Activated naive CD4-positive, alpha-beta T cell treated with anti-CD3 and anti-CD28 coated beads, Interleukin-2, amount 10 ng/mL, durations not matched to agents 7 days and 5 days (primary cell): ENCODE results near the gene SCCPDH.
A peak's percentile ranks its signal among the peaks of the same experiment; 100 is the strongest.

Experiments
- CTCF ChIA-PET: fragments of 350-600 bp; sonication (Branson Sonifier 250); formaldehyde crosslinking; loops from one replicate; lab custom pipeline; 2021; ENCODE audit warnings: antibody characterized with exemption; lab: Charles Lee
- DNase-seq: peaks from one replicate; pipeline ENCODE4 v3.0.0-alpha.2; 2020
- H3K27ac Mint-ChIP-seq: one replicate; pipeline ENCODE4 v1.8.0; 2021; ENCODE audit warnings: mild to moderate bottlenecking, moderate library complexity, mixed read lengths
- H3K27me3 Mint-ChIP-seq: one replicate; pipeline ENCODE4 v1.8.0; 2021; ENCODE audit warnings: mild to moderate bottlenecking, mixed read lengths
- H3K36me3 Mint-ChIP-seq: one replicate; pipeline ENCODE4 v1.8.0; 2021; ENCODE audit warnings: mixed read lengths
- H3K4me1 Mint-ChIP-seq: one replicate; pipeline ENCODE4 v1.8.0; 2021; ENCODE audit warnings: mixed read lengths
- H3K4me3 Mint-ChIP-seq: one replicate; pipeline ENCODE4 v1.8.0; 2021; ENCODE audit warnings: mild to moderate bottlenecking, moderate library complexity, mixed read lengths
- H3K9me3 Mint-ChIP-seq: one replicate; pipeline ENCODE4 v1.8.0; 2021; ENCODE audit warnings: mixed read lengths

The SCCPDH gene

GRCh38 chr1:246724016-246724730 is at the start of gene SCCPDH:
SCCPDH (plus strand) TSS chr1:246724409; CDS start chr1:246724423, 14 bp downstream.
- H3K4me3 Mint-ChIP-seq: peak within 1 kb of the TSS; percentile 84
- CTCF ChIA-PET: interaction anchor here (0.9 to 2.2 kb wide), 4 partner anchors 11 to 226 kb away, joined by 3 to 7 read pairs (median 4); no protein-coding TSS in a partner anchor
- peaks cover 17% of the 10 kb centered on the region for H3K4me1 Mint-ChIP-seq
- H3K36me3 Mint-ChIP-seq: peaks cover 22% of the 10 kb centered on the region
- H3K27ac Mint-ChIP-seq: peak within 1 kb of the TSS; percentile 75
- peaks cover 15% of the 10 kb centered on the region for H3K27me3 Mint-ChIP-seq
- DNase-seq: peak; percentile 70
- peaks cover 11% of the 10 kb centered on the region for H3K9me3 Mint-ChIP-seq

GRCh38 chr1:246677842-246678241 is 46.4 kb upstream of the SCCPDH start:
- no peak overlapping the region for H3K4me3 Mint-ChIP-seq
- no peak overlapping the region for H3K27ac Mint-ChIP-seq
- no peaks in the 10 kb centered on the region for H3K27me3 Mint-ChIP-seq
- H3K4me1 Mint-ChIP-seq: no peaks in the 10 kb centered on the region
- CTCF ChIA-PET: no interaction called here
- peaks cover 5% of the 10 kb centered on the region for H3K36me3 Mint-ChIP-seq
- no peak for DNase-seq
- no peaks in the 10 kb centered on the region for H3K9me3 Mint-ChIP-seq

GRCh38 chr1:246678816-246679793 is 45.1 kb upstream of the SCCPDH start:
- no peak overlapping the region for H3K4me3 Mint-ChIP-seq
- no peak overlapping the region for H3K27ac Mint-ChIP-seq
- H3K36me3 Mint-ChIP-seq: no peaks in the 10 kb centered on the region
- no peaks in the 10 kb centered on the region for H3K27me3 Mint-ChIP-seq
- no peaks in the 10 kb centered on the region for H3K9me3 Mint-ChIP-seq
- H3K4me1 Mint-ChIP-seq: no peaks in the 10 kb centered on the region
- CTCF ChIA-PET: no interaction called here
- DNase-seq: no peak

- Mint-ChIP-seq H3K27me3 (no peaks in the 10 kb centered on the region), H3K4me1 (no peaks in the 10 kb centered on the region)
Measured at GRCh38 chr1:246679794-246680177, 44.4 kb upstream of the SCCPDH start.

GRCh38 chr1:246680190-246680589 is 44.0 kb upstream of the SCCPDH start:
- CTCF ChIA-PET: no interaction called here
- H3K27me3 Mint-ChIP-seq: no peaks in the 10 kb centered on the region
- no peak overlapping the region for H3K4me3 Mint-ChIP-seq
- H3K36me3 Mint-ChIP-seq: no peaks in the 10 kb centered on the region
- no peaks in the 10 kb centered on the region for H3K9me3 Mint-ChIP-seq
- H3K27ac Mint-ChIP-seq: no peak overlapping the region
- no peak for DNase-seq
- H3K4me1 Mint-ChIP-seq: no peaks in the 10 kb centered on the region

More at GRCh38 chr1:246679794-246680177, 44.4 kb upstream of the SCCPDH start:
- no peak for DNase-seq
- H3K4me3 Mint-ChIP-seq: no peak overlapping the region
- no peaks in the 10 kb centered on the region for H3K9me3 Mint-ChIP-seq
- H3K36me3 Mint-ChIP-seq: no peaks in the 10 kb centered on the region
- no peak overlapping the region for H3K27ac Mint-ChIP-seq
- CTCF ChIA-PET: no interaction called here

GRCh38 chr1:246680696-246681130 is 43.5 kb upstream of the SCCPDH start:
- CTCF ChIA-PET: interaction anchor here (1.2 kb wide), 1 partner anchor 9 kb away, joined by 4 read pairs; no protein-coding TSS in a partner anchor
- H3K4me1 Mint-ChIP-seq: no peaks in the 10 kb centered on the region
- H3K27ac Mint-ChIP-seq: no peak overlapping the region
- no peak overlapping the region for H3K4me3 Mint-ChIP-seq
- H3K9me3 Mint-ChIP-seq: no peaks in the 10 kb centered on the region
- no peak for DNase-seq
- no peaks in the 10 kb centered on the region for H3K27me3 Mint-ChIP-seq
- H3K36me3 Mint-ChIP-seq: no peaks in the 10 kb centered on the region

GRCh38 chr1:246681900-246682895 is 42.0 kb upstream of the SCCPDH start:
- DNase-seq: no peak
- H3K4me1 Mint-ChIP-seq: no peaks in the 10 kb centered on the region
- CTCF ChIA-PET: no interaction called here
- no peak overlapping the region for H3K27ac Mint-ChIP-seq
- H3K4me3 Mint-ChIP-seq: no peak overlapping the region
- H3K27me3 Mint-ChIP-seq: no peaks in the 10 kb centered on the region
- no peaks in the 10 kb centered on the region for H3K9me3 Mint-ChIP-seq
- H3K36me3 Mint-ChIP-seq: no peaks in the 10 kb centered on the region

GRCh38 chr1:246683521-246683920 is 40.7 kb upstream of the SCCPDH start:
- Mint-ChIP-seq H3K4me3 (no peak overlapping the region), H3K36me3 (no peaks in the 10 kb centered on the region), H3K27me3 (peaks cover 3% of the 10 kb centered on the region), H3K9me3 (no peaks in the 10 kb centered on the region), H3K4me1 (no peaks in the 10 kb centered on the region), H3K27ac (no peak overlapping the region)
- no peak for DNase-seq
- CTCF ChIA-PET: no interaction called here

GRCh38 chr1:246687002-246687401 is 37.2 kb upstream of the SCCPDH start:
- Mint-ChIP-seq H3K27me3 (peaks cover 8% of the 10 kb centered on the region), H3K9me3 (peaks cover 4% of the 10 kb centered on the region), H3K36me3 (no peaks in the 10 kb centered on the region), H3K4me3 (no peak overlapping the region), H3K4me1 (peaks cover 3% of the 10 kb centered on the region), H3K27ac (no peak overlapping the region)
- no peak for DNase-seq
- CTCF ChIA-PET: interaction anchor here (0.7 kb wide), 1 partner anchor 136 kb away, joined by 3 read pairs; no protein-coding TSS in a partner anchor

GRCh38 chr1:246689409-246690008 is 34.7 kb upstream of the SCCPDH start:
- Mint-ChIP-seq H3K27ac (no peak overlapping the region), H3K4me3 (no peak overlapping the region), H3K4me1 (peaks cover 3% of the 10 kb centered on the region), H3K27me3 (peaks cover 8% of the 10 kb centered on the region), H3K36me3 (peaks cover 2% of the 10 kb centered on the region), H3K9me3 (peaks cover 16% of the 10 kb centered on the region)
- peak; percentile 67 for DNase-seq
- CTCF ChIA-PET: interaction anchor here (0.6 to 2.0 kb wide), 14 partner anchors 8 to 684 kb away, joined by 3 to 9 read pairs (median 4); partner anchors contain the start of gene SCCPDH

GRCh38 chr1:246690100-246690499 is 34.1 kb upstream of the SCCPDH start:
- CTCF ChIA-PET: interaction anchor here (0.6 to 2.0 kb wide), 9 partner anchors 9 to 282 kb away, joined by 3 to 9 read pairs (median 4); partner anchors contain the start of gene SCCPDH
- H3K4me3 Mint-ChIP-seq: no peak overlapping the region
- peaks cover 3% of the 10 kb centered on the region for H3K4me1 Mint-ChIP-seq
- peaks cover 21% of the 10 kb centered on the region for H3K9me3 Mint-ChIP-seq
- H3K36me3 Mint-ChIP-seq: peaks cover 2% of the 10 kb centered on the region
- peaks cover 8% of the 10 kb centered on the region for H3K27me3 Mint-ChIP-seq
- DNase-seq: no peak
- no peak overlapping the region for H3K27ac Mint-ChIP-seq

- H3K27ac Mint-ChIP-seq: peak overlapping the region; percentile 52
- no peak overlapping the region for H3K4me3 Mint-ChIP-seq
- peaks cover 24% of the 10 kb centered on the region for H3K9me3 Mint-ChIP-seq
- peaks cover 2% of the 10 kb centered on the region for H3K36me3 Mint-ChIP-seq
- no peak for DNase-seq
- CTCF ChIA-PET: no interaction called here
- peaks cover 8% of the 10 kb centered on the region for H3K27me3 Mint-ChIP-seq
- peaks cover 3% of the 10 kb centered on the region for H3K4me1 Mint-ChIP-seq
Measured at GRCh38 chr1:246691622-246692495, 32.4 kb upstream of the SCCPDH start.
